Activated CD8-positive, alpha-beta memory T cell treated with anti-CD3 and anti-CD28 coated beads for 36 hours (primary cell): ENCODE results near the gene LMTK3. TPM values are rescaled to one million over a fixed set of nuclear protein-coding genes. Genes with fewer than 3 reads are reported as not detected.

Experiments used
- CTCF ChIA-PET: fragments of 350-600 bp; sonication (Branson Sonifier 250); formaldehyde crosslinking; loops from one replicate; lab custom pipeline; 2021; ENCODE audit warnings: antibody characterized with exemption; lab: Charles Lee
- POLR2A ChIA-PET: fragments of 350-600 bp; sonication (Branson Sonifier 250); formaldehyde crosslinking; loops from one replicate; lab custom pipeline; 2021; ENCODE audit warnings: antibody characterized with exemption; lab: Charles Lee
- total RNA-seq, 2 experiments: library from RNA; stranded (reverse); gene quantifications; one replicate each; pipeline ENCODE4 v1.2.3, GENCODE V29; 2021

Gene LMTK3
- total RNA-seq, 2 experiments from 2014 or later: 3.0 to 3.8 TPM

GRCh38 chr19:48480558-48481500, 30.8 kb downstream of the LMTK3 start:
- POLR2A ChIA-PET: interaction anchor here (0.6 to 1.0 kb wide), 3 partner anchors 9 to 573 kb away, joined by 3 to 4 read pairs (median 4); no protein-coding TSS in a partner anchor

GRCh38 chr19:48480183-48480557, 31.5 kb downstream of the LMTK3 start:
- POLR2A ChIA-PET: interaction anchor here (1.1 kb wide), 1 partner anchor 133 kb away, joined by 3 read pairs; no protein-coding TSS in a partner anchor
- CTCF ChIA-PET: interaction anchor here (0.7 to 2.5 kb wide), 2 partner anchors 10 to 103 kb away, joined by 3 to 16 read pairs; no protein-coding TSS in a partner anchor

More at GRCh38 chr19:48480558-48481500, 30.8 kb downstream of the LMTK3 start:
- CTCF ChIA-PET: interaction anchor here (1.0 to 2.5 kb wide), 3 partner anchors 9 to 103 kb away, joined by 3 to 16 read pairs (median 5); no protein-coding TSS in a partner anchor

GRCh38 chr19:48479686-48480085, 31.9 kb downstream of the LMTK3 start:
- ChIA-PET POLR2A (interaction anchor here (1.1 kb wide), 1 partner anchor 133 kb away, joined by 3 read pairs; no protein-coding TSS in a partner anchor), CTCF (interaction anchor here (0.7 to 2.5 kb wide), 3 partner anchors 9 to 104 kb away, joined by 3 to 16 read pairs (median 5); no protein-coding TSS in a partner anchor)

- POLR2A ChIA-PET: no interaction called here
Measured at GRCh38 chr19:48478339-48479256, 33.0 kb downstream of the LMTK3 start.

GRCh38 chr19:48477698-48478338, 33.8 kb downstream of the LMTK3 start:
- ChIA-PET CTCF (no interaction called here), POLR2A (no interaction called here)

More at GRCh38 chr19:48478339-48479256, 33.0 kb downstream of the LMTK3 start:
- CTCF ChIA-PET: interaction anchor here (1.4 kb wide), 1 partner anchor 10 kb away, joined by 5 read pairs; no protein-coding TSS in a partner anchor

GRCh38 chr19:48477067-48477685, 34.5 kb downstream of the LMTK3 start:
- POLR2A ChIA-PET: no interaction called here
- CTCF ChIA-PET: no interaction called here

- ChIA-PET CTCF (interaction anchor here (1.9 kb wide), 1 partner anchor 14 kb away, joined by 12 read pairs; no protein-coding TSS in a partner anchor), POLR2A (no interaction called here)
Measured at GRCh38 chr19:48476176-48476575, 35.5 kb downstream of the LMTK3 start.

- ChIA-PET POLR2A (no interaction called here), CTCF (interaction anchor here (1.3 to 1.9 kb wide), 2 partner anchors 11 to 14 kb away, joined by 3 to 12 read pairs; no protein-coding TSS in a partner anchor)
Measured at GRCh38 chr19:48475369-48476068, 36.1 kb downstream of the LMTK3 start.

GRCh38 chr19:48474084-48474592, 37.5 kb downstream of the LMTK3 start:
- ChIA-PET CTCF (interaction anchor here (1.3 to 1.9 kb wide), 2 partner anchors 10 to 16 kb away, joined by 3 to 12 read pairs; no protein-coding TSS in a partner anchor), POLR2A (no interaction called here)

- ChIA-PET POLR2A (no interaction called here), CTCF (interaction anchor here (1.2 kb wide), 1 partner anchor 17 kb away, joined by 5 read pairs; no protein-coding TSS in a partner anchor)
Measured at GRCh38 chr19:48473161-48473966, 38.3 kb downstream of the LMTK3 start.

- POLR2A ChIA-PET: no interaction called here
- CTCF ChIA-PET: no interaction called here
Measured at GRCh38 chr19:48471836-48472235, 39.8 kb downstream of the LMTK3 start.

GRCh38 chr19:48470856-48471255, 40.8 kb downstream of the LMTK3 start:
- ChIA-PET POLR2A (no interaction called here), CTCF (interaction anchor here (1.1 to 1.5 kb wide), 2 partner anchors 18 to 25 kb away, joined by 3 to 8 read pairs; partner anchors contain the start of gene GRWD1)

GRCh38 chr19:48469934-48470680, 41.5 kb downstream of the LMTK3 start:
- CTCF ChIA-PET: interaction anchor here (0.7 to 1.5 kb wide), 4 partner anchors 11 to 37 kb away, joined by 3 to 8 read pairs (median 3); partner anchors contain the start of gene GRWD1
- POLR2A ChIA-PET: interaction anchor here (0.8 kb wide), 1 partner anchor 24 kb away, joined by 4 read pairs; no protein-coding TSS in a partner anchor

GRCh38 chr19:48469289-48469881, 42.2 kb downstream of the LMTK3 start, which contains the start of gene CYTH2:
Gene CYTH2 (plus strand): TSS chr19:48469369. CDS start chr19:48469508, 139 bp downstream.
- ChIA-PET POLR2A (interaction anchor here (0.8 kb wide), 1 partner anchor 23 kb away, joined by 4 read pairs; no protein-coding TSS in a partner anchor), CTCF (interaction anchor here (0.7 to 1.5 kb wide), 3 partner anchors 12 to 37 kb away, joined by 3 to 8 read pairs (median 3); no protein-coding TSS in a partner anchor)
